Superior temporal gyrus (tissue), 1 donor: Measurements from ENCODE around the gene COL20A1.
A peak's percentile ranks its signal among the peaks of the same experiment; 100 is the strongest.
"Not testable (repeated sequence)": the region's sequence is repeated elsewhere in the genome, so short reads cannot be mapped to it uniquely, and the experiment has no call there.

ENCODE experiments used
- DNase-seq: peaks from one replicate; pipeline ENCODE4 v3.0.0-alpha.2; 2016; ENCODE audit errors: extremely low spot score

The COL20A1 gene

DNA sequence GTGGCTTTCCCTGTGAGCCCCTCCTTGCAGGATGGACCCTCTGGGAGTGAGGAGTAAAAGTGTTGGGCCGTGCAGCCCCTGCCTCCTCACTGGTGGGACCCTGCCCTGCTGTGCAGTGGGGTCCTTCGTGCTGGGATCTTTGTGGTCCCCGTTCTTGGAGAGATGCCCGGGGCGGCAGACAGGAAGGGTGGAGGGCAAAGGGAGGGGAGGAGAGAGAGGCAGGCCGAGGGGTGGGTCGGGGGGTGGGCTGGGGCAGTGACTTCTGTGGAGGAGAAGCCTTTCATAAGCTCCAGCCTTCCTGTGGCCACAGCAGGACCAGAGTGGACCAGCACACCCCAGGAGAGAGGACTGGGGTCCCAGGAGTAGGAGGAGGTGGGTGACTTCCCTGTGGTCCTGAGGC is at the start of gene COL20A1:
COL20A1 (plus strand) TSS at position 283 of the 400 bp plus-strand sequence. CDS start 1,922 bp downstream, outside the sequence.
- DNase-seq, result no peak

DNA sequence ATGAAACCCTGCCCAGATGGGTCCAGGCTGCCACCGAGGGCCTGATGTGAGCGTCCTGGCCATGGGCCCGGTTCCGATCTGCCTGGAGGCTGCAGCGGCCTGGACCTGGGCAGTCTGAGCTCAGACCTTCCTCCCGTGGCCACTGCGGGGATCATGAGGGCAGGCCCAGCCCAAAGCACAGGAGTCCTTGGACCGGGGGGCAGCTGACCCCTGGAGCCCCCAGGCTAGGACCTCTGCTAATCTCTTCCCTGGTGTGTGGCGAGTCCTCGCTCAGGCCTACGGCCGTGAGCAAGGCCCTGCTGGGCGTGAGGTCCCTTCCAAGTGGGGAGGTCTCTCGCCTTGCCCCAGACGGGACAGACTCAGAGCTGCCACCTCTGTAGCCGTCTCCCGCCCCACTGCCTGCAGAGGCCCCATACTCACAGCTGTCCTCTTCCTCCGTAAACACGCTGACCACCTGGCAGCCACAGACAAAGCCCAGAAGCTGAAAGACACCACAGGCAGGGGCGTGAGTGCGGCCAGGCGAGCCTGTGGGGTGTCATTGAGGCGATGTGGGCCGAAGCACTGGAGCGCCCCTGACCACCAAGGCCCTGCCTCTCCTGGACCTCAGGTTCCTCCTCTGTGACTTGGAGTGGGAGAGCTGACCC is 49.3 kb upstream of the COL20A1 start:
- no peak for DNase-seq

DNA sequence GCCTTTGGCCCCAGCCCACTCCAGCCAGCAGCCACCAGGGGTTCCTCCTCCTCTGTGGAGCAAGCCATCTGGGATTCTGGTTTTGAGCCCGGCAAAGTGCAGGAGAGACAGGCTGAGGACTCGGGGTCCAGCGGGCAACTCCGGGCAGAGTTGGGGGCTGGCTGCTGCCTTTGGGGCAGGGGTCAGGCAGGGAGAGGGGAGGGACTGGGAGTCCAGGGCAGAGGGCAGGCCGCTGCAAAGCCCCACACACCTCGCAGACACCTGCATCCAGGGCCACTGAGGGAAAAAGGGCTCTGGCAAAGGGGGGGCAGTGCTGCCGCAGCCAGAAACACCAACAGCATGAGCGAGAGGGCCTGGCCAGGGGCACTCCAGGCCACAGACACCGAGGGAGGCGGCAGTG is 48.5 kb upstream of the COL20A1 start:
- DNase-seq, result no peak

DNA sequence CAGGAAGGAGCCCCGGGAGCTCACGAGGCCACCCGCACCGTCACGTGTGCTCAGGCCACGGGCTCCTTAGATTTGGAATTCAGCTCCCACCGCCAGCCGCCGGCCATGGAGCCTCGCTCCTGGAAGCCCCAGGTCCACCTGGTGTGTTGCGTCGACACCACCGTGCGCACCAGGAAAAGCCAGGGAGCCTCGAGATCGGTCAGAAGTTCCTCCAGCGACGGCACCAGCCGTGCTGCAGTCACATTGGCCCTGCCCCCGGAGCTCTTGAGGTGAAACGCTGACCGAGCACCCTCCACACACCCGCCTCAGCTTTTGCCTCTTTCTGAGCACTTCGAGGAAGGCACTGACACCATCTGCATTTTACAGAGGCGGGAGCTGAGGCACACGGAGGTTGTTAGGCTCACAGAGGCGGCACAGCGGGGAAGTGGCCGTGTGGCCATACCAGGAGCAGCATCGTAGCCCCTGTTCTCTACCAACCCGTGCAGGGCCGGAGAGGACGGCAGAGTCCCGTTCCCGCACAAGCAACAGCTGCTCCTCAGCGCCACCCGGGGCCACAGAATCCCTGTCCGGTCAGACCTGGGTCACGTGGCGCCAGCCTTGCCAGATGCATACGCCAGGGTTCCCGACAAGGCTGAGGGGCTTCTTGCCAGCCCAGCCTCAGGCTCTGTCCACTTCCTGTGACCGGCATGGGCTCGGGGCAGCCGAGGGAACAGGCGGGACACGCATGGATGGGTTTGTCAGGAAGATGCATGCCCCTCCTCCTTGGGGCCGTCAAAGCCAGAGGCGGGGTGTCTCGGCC is 46.3 kb upstream of the COL20A1 start:
- DNase-seq, result no peak

DNA sequence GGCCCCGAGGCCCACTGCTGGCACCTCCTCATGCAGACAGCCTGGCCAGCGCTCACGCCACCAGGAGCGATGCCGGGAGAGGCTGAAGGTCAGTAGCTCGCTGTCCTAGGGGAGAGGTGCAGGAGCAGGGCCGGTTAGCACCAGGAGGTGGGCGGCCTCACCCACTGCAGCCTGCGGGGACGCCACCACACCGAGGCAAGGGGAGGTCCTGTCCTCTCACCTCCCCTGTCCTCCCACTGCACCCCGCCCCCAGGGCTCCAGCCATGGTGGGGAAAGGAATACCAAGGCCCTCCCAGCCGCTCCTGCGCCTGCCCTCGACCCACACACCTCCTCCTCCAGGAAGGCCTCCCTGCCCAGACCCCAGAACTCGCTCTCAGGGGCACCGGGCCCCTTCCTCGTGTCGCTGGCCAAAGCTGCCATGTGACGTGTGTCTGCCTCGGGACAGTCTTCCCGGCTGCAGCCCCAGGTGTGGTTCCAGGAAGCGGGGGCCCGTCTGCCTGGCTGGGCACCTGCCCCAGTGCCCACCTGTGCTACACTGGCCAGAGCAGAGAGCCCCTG is 45.2 kb upstream of the COL20A1 start:
- no peak for DNase-seq

DNA sequence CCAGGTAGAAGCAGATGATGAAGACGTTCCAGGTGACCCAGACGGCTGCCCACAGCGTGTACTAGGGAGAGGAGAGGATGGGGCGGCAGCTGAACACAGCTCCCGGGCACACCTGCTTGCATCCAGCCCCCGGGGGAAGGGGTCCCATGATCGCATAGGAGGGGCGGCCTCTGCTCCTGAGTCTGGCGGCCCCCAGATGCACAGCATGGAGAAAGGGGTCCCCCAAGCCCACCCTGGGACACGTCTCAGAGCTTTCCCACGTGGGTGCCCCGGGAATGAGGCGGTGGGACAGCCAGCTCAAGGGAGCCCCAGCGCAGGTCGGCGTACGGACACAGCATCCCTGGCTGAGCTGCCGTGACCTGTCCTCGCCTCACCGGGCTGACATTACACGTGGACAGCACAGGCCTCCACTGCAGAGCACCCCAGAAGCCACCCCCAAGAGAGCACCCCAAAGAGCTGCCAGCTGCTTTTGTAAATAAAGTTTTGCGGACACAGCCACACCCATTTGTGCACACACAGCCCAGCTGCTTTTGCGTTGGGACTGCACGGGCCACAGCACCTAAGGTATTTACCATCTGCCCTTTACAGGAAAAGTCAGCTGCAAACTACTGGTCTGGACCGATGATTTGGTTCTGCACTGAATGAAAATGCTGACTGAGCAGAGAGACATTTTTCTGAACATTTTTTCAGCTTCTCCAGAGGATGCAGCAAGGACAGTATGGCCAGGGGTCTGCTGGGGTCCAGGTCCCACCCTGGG is 44.0 kb upstream of the COL20A1 start:
- no peak for DNase-seq

DNA sequence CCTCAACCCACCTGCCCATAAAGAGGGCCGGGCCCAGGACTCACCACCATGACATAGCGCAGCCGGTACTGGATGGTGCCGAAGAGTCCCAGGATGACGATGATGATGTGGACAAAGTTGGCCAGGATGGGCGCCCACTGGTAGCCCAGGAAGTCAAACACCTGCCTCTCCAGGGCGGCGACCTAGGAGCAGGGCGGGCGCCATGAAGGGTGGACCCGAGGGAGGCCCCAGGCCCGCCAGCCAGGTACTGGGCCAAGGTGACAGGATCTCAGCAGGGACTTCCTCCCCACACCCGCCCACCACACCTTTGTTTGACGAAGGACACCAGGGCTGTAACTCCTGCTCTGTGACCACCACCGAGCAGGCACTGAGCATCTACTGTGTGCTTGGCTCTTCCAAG is 43.1 kb upstream of the COL20A1 start:
- DNase-seq, result no peak

DNA sequence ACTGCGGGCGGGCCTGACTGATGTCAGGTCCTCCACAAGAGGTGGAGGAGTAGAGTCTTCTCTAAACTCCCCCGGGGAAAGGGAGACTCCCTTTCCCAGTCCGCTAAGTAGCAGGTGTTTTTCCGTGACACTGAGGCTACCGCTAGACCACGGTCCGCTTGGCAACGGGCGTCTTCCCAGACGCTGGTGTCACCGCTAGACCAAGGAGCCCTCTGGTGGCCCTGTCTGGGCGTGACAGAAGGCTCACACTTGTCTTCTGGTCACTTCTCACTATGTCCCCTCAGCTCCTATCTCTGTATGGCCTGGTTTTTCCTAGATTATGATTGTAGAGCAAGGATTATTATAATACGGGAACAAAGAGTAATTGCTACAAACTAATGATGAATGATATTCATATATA is 41.6 kb upstream of the COL20A1 start:
- not testable (repeated sequence) for DNase-seq

DNA sequence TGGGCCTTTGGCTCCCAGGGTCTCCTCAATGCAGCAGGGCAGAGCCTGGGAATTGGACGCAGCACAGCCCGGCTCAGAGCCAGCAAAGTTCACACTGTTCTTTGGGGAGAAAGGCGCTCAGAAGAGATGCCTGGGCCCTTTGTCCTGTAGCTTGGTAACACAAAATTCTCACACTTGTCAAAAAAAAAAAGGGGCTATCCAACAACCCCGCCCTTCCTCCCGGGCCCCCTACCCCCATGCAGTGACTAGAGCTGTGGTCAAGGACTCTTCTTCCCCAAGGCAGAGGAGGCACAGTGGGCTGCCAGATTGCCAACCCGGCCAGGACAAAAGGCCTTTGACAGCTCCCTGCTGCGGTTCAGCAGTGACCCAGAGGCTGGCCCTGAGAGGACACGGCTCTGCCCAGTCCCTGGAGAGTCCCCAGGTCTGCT is 40.7 kb upstream of the COL20A1 start:
- DNase-seq, result peak; percentile 14

DNA sequence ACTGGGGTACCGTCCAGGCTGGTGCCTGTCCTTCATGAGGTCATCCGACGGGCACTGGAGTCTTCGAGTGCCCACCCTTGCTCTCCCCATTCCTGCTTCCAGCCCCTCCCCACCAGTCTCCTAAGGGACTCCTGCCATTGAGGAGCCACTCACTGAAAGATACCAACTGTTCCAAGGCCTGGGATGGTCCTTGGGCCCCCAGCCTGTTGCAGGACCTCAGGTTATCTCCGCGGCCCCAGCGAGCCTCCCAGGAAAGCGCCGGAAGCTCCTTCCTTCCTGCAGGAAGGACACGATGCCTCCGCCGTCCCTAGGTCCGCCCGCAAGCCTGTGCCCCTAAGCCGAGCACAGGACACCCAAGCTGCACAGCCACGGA is 39.9 kb upstream of the COL20A1 start:
- DNase-seq, result no peak

DNA sequence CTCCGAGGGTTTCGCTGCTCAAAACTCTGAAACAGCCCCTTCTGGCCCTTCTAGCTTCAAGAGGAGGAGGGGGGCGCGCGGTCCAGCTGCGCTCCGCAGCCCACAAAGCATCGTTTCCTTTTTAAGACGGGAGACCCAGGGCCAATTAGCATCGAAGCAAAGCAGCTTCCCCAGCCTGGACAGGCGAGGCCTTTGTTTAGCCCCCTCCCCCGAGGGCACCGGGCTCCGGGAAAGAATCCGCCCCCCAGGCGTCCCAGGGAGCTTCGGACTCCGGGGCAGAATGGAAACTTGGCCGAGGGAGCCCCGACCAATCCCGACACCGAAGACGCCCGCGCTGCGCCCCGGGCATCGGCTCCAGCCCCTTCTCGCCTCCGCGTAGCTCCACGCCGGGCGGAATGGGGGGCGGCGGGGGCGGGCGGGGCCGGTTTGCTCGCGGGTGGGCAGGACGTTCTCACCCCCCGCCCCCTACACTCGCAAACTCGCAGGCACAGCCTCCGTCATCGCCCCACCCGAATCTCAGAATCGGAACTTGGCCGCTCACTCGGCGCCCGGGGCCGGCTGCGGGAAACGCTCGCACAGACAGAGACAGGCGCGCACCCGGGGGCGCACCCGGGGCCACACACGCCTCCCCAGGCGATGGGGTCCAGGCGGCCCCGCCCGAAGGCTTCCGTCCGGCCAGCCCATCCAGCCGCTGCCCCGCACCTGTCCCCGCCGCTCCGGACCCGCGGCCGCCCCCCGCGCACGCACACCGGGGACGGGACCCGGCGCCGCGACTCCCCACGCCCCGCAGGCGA is 39.4 kb upstream of the COL20A1 start:
- no peak for DNase-seq

DNA sequence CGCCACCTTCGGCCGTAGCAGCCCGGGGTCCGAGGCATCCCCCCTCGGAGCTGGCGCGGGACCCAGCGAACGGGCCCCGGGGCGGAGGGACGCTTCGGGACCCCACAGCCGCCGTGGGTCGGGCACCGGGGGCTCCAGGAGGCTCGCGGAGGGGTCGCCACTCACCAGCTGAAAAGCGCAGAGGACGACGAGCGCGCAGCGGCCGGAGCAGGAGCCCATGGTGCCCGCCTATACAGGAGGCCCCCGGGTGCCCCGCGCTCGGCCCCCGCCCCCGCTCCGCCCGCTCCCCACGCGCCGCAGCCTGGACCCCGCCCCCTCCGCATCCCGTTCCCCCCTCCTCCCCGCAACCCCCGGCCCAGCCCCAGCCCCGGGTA is 38.8 kb upstream of the COL20A1 start, which contains the start of gene NKAIN4:
NKAIN4 (minus strand) TSS at position 232 of the 374 bp plus-strand sequence; CDS start at position 219, 13 bp downstream.
- DNase-seq, result no peak

DNA sequence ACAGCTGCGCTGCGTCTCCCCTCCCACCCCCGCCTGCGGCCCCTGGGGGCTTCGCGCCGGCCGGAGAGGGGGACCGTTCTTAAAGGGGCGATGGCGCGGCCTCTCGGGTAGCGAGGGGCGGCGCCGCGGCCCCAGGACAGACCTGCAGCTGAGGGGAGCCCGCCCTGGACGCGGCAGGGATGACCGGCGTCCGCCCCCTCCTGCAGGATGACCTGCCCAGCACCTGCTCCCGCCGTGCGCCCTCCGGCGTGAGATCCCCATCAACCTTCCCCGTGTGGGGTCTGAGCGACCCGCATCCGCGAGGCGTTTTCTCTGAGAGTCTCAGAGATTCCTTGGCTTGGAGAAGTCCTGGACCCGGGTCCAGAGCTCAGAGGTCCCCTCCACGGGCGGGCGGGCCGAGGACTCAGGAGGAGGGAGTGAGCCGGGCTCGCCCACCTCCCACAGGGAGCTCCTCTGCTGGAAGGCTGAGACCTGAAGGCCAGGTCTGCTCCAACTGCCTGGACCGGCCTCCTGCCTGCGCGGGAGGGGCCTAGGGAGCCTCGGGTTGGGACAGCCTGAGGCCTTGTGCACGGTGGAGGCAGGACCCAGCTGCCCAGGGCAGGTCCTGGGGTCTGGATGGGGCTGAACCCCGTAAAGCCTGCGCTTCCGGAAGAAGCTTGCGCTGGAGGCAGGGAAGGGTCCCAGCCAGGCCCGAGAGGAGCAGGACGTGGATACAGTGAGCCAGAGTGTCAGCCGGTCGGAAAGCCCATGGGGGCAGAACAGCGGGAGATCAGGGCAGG is 38.2 kb upstream of the COL20A1 start:
- DNase-seq, result no peak

DNA sequence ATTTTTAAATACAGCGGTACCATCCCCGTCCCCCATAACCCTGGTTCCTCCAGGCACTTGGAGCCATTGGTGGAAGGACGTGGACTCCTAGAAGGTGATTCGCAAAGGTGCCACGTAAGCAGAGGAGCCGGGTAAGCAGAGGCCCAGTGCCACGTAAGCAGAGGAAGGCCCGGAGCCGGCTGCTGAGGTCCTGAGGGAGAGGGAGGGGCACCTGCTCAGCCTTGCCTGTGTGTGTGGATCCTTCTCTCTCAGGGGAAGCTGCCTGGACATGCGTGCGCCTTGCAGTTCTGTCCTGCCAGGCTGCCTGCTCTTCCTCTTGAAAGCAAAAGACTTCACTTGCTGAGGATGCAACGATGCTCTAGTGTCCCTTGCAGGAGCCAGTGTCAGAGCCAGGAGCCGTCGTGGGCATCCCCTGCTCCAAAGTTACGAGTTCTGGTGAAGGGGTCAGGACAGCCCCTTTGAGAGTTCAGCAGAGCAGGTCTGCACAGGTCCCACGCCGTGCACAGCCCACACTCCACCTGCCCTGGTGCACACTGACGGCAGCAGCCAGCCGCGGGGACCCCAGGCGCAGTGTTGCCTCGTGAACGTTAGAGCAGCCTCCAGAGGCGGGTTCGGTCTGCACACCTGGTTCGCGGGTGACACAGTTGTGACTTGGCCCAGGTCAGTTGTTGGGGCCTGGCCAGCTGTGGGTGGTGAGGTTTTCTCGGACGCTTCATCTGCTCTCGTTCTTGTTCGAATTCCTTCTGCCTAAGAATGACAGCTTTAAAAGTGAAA is 36.9 kb upstream of the COL20A1 start:
- DNase-seq, result no peak

DNA sequence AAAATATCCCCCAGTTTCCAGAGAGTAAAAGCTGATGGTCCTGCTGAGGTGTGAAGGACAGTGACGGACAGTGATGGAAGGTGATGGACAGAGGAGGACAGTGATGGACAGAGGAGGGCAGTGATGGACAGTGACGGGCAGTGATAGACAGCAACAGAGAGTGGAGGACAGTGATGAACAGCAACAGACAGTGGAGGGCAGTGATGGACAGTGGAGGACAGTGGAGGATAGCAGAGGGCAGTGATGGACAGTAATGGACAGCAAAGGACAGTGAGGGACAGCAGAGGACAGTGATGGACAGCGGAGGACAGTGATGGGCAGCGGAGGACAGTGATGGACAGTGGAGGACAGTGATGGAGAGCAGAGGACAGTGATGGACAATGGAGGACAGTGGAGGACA is 36.0 kb upstream of the COL20A1 start:
- no peak for DNase-seq

DNA sequence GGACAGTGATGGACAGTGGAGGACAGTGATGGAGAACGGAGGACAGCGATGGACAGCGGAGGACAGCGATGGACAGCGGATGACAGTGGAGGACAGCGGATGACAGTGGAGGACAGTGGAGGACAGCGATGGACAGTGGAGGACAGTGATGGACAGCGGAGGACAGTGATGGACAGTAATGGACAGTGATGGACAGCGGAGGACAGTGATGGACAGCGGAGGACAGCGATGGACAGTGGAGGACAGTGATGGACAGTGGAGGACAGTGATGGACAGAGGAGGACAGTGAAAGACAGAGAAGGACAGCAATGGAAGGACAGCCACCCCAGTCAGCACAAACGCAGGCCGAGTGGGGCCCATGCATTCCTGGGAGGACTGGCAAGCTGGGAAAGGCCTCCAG is 35.4 kb upstream of the COL20A1 start:
- DNase-seq, result no peak

DNA sequence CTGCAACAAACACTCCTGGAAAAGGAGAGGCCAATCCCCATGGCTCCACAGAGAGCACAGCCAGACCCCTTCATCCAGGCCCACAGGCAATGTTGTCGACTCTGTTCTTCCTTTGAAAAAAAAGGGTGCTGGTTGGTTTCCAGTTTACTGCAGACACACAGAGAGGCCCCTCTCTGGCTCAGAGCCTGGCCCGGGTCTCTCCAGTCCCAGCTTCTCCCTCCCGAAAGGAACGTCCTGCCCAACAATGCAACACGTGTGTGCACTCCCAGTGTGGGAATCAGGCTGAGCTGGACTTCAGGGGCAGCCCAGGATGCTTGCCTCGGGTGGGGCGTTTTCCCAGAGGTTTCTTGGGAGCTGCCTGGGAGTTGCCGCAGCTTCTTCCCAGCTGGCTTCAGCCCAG is 34.2 kb upstream of the COL20A1 start:
- no peak for DNase-seq

DNA sequence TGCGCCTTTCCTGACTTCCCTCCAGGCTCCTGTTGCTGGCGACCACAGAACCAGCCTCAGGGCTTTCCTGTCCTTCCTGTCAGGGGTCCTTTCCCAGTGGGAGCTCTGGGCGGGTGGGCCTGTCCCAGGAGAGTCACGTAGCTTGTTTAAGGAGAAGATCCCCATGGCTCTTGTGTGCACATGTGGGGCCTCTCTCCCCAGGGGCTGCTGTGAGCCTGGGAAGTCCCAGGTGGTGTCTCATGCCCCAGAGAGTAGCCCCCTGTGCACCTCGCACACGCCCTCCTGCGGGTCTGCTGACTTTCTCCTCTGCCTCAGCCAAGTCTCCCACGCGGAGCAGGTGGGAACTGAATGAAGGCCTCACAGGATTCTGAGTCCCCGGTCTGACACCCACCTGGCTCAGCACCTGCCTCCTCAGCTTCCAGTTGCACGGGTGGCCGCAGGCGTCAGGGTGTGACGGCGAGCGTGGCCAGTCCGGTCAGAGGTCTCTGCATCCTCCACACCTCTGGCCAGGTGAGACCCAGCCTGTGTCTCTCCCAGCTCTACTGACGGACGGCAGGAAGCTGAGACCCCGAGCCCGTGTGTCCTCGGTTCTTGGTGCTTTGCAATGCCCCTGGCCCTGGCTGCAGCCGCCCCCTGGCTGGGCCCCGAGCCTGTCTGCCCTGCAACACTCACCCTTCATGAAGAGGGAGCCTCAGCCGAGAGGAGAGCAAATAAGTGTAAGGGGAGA is 33.1 kb upstream of the COL20A1 start:
- no peak for DNase-seq

DNA sequence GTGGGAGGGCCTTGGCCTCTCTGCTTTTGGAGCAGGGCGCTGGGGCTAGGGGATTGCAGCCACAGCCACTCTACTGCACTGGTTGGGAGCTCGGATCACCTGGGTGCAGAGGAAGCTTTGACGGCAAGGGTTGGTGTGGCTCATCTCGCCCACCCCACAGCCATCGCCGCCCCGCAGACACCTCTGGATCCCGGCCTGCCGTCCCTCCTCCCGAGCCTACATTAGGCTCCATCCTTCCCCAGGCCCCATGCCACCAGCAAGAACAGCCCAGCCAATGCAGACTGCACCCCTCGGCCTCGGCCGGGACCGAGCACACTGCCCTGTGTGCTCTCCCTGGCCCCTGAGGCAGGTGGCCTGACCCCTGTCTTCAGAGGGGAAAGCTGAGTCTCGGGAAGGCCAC is 32.5 kb upstream of the COL20A1 start:
- DNase-seq, result no peak
